ENCODE data around the gene CR1L. TPM values are rescaled to one million over a fixed set of nuclear protein-coding genes. Genes with fewer than 3 reads are reported as not detected.

Gene CR1L
- total and polyA plus RNA-seq, 2 of the 8 experiments (the other 6 are each of a cell fraction or from before 2014, with no cell fraction given): 0.39 TPM; not detected in 1

- TF ChIP-seq CHD7 (IDR thresholded peaks at IDR 0.05; ENCODE audit: insufficient replicate concordance, low read length) (no peak), BCL11A (IDR thresholded peaks at IDR 0.05; ENCODE audit: low read depth in 2 of 2, low read length in 2 of 2) (no peak), SUZ12 (IDR thresholded peaks at IDR 0.05; ENCODE audit: low read length) (no peak), JUN (IDR thresholded peaks at IDR 0.05; ENCODE audit: low read depth, low read length) (no peak), CBX5 (IDR thresholded peaks at IDR 0.05; ENCODE audit: low read depth, low read length) (no peak), CTBP2 (IDR thresholded peaks at IDR 0.05; ENCODE audit: borderline replicate concordance, insufficient read depth, insufficient read length, low read length) (no peak)
These were observed 109.1 kb downstream of the CR1L start (continued) for GRCh38 chr1:207754011-207754410.
